ENCODE results near the gene ACER1. TPM values are rescaled to one million over a fixed set of nuclear protein-coding genes. Genes with fewer than 3 reads are reported as not detected.
"Not testable (repeated sequence)": the region's sequence is repeated elsewhere in the genome, so short reads cannot be mapped to it uniquely, and the experiment has no call there.

Gene ACER1
- total and polyA plus RNA-seq, 9 donors = 0.15 to 0.37 (median 0.29) TPM; not detected in 5

DNA sequence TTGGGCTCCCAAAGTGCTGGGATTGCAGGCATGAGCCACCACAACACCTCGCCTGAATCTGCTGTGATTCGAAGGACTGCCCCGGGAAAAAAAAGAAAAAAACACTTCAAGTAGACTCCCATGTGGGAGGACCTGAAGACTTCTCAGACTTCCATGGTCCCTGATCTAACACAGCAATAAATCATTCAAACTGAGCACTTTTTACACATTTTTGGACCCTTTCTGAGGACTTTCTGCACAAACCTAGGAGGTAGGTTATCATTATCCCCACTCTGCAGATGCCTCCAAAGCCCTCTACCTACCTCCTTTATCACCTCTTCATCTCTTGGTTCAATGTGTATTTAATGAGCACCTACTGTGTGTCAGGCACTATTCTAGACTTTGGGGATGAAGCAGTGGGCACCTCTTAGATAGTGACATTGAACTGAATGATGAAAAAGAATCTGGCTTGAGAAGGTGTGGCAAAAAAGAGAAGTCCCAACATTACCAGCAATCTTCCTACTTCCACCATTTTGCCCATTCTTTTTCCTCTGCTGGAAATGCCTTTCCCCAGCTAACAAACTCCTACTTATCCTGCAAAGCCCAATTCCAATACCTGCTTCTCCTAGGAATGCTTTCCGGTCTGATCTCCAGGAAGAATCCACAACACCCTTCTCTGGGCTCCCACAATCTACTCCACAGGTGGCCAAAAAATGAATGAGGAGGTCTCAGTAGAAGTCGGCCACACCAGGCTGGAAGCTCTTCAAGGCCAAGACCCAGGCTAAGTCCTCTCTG lies 26.3 kb upstream of the ACER1 start:
- no peaks in the 10 kb centered on the region for H3K9me3 ChIP-seq
- no peak overlapping the region for H3K27ac ChIP-seq
- peaks cover 2% of the 10 kb centered on the region for H3K4me1 ChIP-seq (ENCODE audit: insufficient read depth)
- no peak for DNase-seq
- H3K27me3 ChIP-seq = no peaks in the 10 kb centered on the region
- TF ChIP-seq POLR2A (IDR thresholded peaks at IDR 0.05) (no peak), EP300 (IDR thresholded peaks at IDR 0.05) (no peak)
- TF ChIP-seq, protein P1, sequence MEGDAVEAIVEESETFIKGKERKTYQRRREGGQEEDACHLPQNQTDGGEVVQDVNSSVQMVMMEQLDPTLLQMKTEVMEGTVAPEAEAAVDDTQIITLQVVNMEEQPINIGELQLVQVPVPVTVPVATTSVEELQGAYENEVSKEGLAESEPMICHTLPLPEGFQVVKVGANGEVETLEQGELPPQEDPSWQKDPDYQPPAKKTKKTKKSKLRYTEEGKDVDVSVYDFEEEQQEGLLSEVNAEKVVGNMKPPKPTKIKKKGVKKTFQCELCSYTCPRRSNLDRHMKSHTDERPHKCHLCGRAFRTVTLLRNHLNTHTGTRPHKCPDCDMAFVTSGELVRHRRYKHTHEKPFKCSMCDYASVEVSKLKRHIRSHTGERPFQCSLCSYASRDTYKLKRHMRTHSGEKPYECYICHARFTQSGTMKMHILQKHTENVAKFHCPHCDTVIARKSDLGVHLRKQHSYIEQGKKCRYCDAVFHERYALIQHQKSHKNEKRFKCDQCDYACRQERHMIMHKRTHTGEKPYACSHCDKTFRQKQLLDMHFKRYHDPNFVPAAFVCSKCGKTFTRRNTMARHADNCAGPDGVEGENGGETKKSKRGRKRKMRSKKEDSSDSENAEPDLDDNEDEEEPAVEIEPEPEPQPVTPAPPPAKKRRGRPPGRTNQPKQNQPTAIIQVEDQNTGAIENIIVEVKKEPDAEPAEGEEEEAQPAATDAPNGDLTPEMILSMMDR (IDR thresholded peaks at IDR 0.05) = no peak
- no peak overlapping the region for H3K4me3 ChIP-seq
- WGBS, 3 donors = 61 to 74% (median 69%) methylated on average over 5 of the region's 5 CpGs
- intact Hi-C loops (cut with DNase I) = loop anchor here in 2 of 4 donors (5.0 kb wide), 2 partner anchors 142 to 1957 kb away; partner anchors contain the start of genes CHAF1A (in 1 of the 2) and SH3GL1 (in 1 of the 2)
- H3K36me3 ChIP-seq = no peaks in the 10 kb centered on the region

DNA sequence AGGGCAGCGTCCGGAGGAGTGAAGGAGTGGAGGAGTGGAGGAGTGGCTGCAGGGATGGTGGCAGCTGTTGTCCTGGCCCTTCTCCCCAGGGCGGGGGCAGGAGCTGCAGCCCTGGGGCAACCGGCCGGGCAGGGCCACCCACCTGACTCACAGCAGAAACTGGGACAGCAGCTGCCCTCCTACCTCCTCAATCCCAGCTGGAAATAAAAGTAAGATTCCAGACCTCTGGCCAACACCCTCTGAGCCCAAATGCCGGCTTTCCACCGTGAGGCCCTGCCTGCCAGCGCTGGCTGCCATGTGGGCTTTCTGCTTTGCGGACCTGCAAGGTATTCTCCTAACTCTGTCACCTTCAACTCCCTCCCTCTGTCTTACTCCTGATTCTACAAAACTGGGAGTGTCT lies 24.6 kb upstream of the ACER1 start:
- intact Hi-C loops (cut with DNase I) = no loop called here
- no peak for DNase-seq
- Histone ChIP-seq H3K4me3 (no peak overlapping the region), H3K27me3 (no peaks in the 10 kb centered on the region), H3K36me3 (no peaks in the 10 kb centered on the region), H3K4me1 (ENCODE audit: insufficient read depth) (peaks cover 2% of the 10 kb centered on the region), H3K9me3 (no peaks in the 10 kb centered on the region), H3K27ac (no peak overlapping the region)
- TF ChIP-seq EP300 (IDR thresholded peaks at IDR 0.05) (no peak), POLR2A (IDR thresholded peaks at IDR 0.05) (no peak)
- TF ChIP-seq, protein P1 (IDR thresholded peaks at IDR 0.05) = no peak
- 20 to 25% (median 25%) methylated on average over 9 of the region's 9 CpGs for WGBS, 3 donors

DNA sequence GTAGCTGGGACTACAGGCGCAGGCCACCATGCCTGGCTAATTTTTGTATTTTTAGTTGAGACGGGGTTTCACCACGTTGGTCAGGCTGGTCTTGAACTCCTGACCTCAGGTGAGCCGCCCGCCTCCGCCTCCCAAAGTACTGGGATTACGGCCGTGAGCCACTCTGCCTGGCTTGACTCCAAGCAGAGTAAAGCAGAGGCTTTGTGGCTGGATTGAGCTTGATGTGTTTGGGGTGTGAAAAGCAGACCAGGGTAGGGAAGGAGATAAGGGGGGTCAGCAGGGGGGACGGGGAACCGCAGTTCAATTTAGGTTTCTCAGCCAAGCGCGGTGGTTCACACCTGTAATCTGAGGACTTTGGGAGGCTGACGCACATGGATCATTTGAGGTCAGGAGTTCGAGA lies 23.8 kb upstream of the ACER1 start:
- H3K4me3 ChIP-seq = no peak overlapping the region
- H3K27ac ChIP-seq = no peak overlapping the region
- TF ChIP-seq, protein P1 (IDR thresholded peaks at IDR 0.05) = no peak
- TF ChIP-seq POLR2A (IDR thresholded peaks at IDR 0.05) = no peak
- no peak for TF ChIP-seq EP300 (IDR thresholded peaks at IDR 0.05)
- H3K27me3 ChIP-seq = no peaks in the 10 kb centered on the region
- 76 to 81% (median 80%) methylated on average over 14 of the region's 14 CpGs for WGBS, 3 donors
- intact Hi-C loops (cut with DNase I) = no loop called here
- DNase-seq = no peak
- no peaks in the 10 kb centered on the region for H3K4me1 ChIP-seq (ENCODE audit: insufficient read depth)
- no peaks in the 10 kb centered on the region for H3K9me3 ChIP-seq
- no peaks in the 10 kb centered on the region for H3K36me3 ChIP-seq

DNA sequence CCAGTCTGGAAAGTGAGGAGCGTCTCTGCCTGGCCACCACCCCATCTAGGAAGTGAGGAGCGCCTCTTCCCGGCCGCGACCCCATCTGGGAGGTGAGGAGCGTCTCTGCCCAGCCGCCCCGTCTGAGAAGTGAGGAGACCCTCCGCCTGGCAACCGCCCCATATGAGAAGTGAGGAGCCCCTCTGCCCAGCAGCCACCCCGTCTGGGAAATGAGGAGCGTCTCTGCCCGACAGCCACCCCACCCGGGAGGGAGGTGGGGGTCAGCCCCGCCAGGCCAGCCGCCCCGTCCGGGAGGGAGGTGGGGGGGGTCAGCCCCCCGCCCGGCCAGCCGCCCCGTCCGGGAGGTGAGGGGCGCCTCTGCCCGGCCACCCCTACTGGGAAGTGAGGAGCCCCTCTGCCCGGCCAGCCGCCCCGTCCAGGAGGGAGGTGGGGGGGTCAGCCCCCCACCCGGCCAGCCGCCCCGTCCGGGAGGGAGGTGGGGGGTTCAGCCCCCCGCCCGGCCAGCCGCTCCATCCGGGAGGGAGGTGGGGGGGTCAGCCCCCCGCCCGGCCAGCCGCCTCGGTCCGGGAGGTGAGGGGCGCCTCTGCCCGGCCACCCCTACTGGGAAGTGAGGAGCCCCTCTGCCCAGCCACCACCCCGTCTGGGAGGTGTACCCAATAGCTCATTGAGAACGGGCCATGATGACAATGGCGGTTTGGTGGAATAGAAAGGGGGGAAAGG lies 22.1 kb upstream of the ACER1 start:
- DNase-seq; H3K27ac ChIP-seq; H3K4me1 ChIP-seq (ENCODE audit: insufficient read depth); intact Hi-C loops (cut with DNase I); H3K36me3 ChIP-seq; H3K4me3 ChIP-seq; H3K27me3 ChIP-seq; H3K9me3 ChIP-seq: not testable (repeated sequence)
- whole genome bisulfite sequencing, 3 donors = 90 to 95% (median 92%) methylated on average over 13 to 36 of the region's 46 CpGs

Measured in ovary (tissue), 9 donors.